IPS DF 6.9 (cell line): ENCODE data around the gene IPO11.

Source experiments
- DNase-seq: peaks from one replicate; pipeline ENCODE4 v3.0.0-alpha.2; 2013; ENCODE audit warnings: low read depth, low spot score
- H3K27ac ChIP-seq: one replicate; pipeline ENCODE4 v1.5.1; 2013; ENCODE audit warnings: low read length, control low read depth
- H3K27me3 ChIP-seq: 2 replicates; pipeline ENCODE4 v1.6.1; 2013; ENCODE audit warnings: mild to moderate bottlenecking, low read length; ENCODE audit not compliant: control insufficient read depth, insufficient read depth
- H3K36me3 ChIP-seq: 2 replicates; pipeline ENCODE4 v1.6.1; 2013; ENCODE audit warnings: low read length; ENCODE audit not compliant: control insufficient read depth, insufficient read depth
- H3K4me1 ChIP-seq: 2 replicates; pipeline ENCODE4 v1.6.1; 2013; ENCODE audit warnings: low read length; ENCODE audit not compliant: control insufficient read depth, insufficient read depth
- H3K4me3 ChIP-seq: 2 replicates; pipeline ENCODE4 v1.5.1; 2013; ENCODE audit warnings: mild to moderate bottlenecking, low read length
- H3K9me3 ChIP-seq: 2 replicates; pipeline ENCODE4 v1.6.1; 2013; ENCODE audit warnings: low read length, inconsistent platforms; ENCODE audit not compliant: control insufficient read depth, insufficient read depth
- WGBS: extraction: QIAGEN DNeasy Blood & Tissue Kit; methylation state at CpG from one replicate; pipeline ENCODE4 v1.1.7; 2013; ENCODE audit warnings: mixed read lengths, missing lambda C conversion rate; ENCODE audit not compliant: insufficient read length, insufficient coverage; 5-methylcytosine and 5-hydroxymethylcytosine counted together

The IPO11 gene

GRCh38 chr5:62412549-62413329 is at the start of gene IPO11:
Gene IPO11, plus strand, starts transcription at chr5:62412763. Its CDS starts 24,517 bp downstream, at chr5:62437280.
- Histone ChIP-seq H3K4me3 (peak within 1 kb of the TSS; percentile 93), H3K27me3 (no peaks in the 10 kb centered on the region), H3K27ac (no peak within 1 kb of the TSS), H3K9me3 (no peaks in the 10 kb centered on the region), H3K36me3 (no peaks in the 10 kb centered on the region), H3K4me1 (no peaks in the 10 kb centered on the region)
- WGBS = no CpG with 5 or more reads among the region's 66 CpGs
- peak; percentile 100 for DNase-seq

DNA sequence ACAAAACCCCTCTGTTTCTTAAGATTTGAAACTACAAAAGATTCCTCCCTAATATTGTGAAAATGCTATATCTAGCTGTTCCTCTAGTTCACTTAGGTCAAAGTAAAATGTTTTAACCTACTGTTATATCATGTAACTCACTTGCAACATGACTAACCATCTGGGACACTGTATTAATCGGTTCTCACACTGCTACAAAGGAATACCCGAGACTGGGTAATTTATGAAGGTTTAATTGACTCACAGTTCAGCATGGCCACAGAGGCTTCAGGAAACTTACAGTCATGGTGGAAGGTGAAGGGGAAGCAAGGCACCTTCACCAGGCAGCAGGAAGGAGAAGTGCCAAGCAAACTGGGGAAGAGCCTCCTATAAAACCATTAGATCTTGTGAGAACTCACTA is 43.5 kb upstream of the IPO11 start:
- peaks cover 3% of the 10 kb centered on the region; the same call in 1 of the 2 replicates for H3K36me3 ChIP-seq
- no peak for DNase-seq
- H3K4me1 ChIP-seq = no peaks in the 10 kb centered on the region
- H3K4me3 ChIP-seq = no peak overlapping the region
- H3K9me3 ChIP-seq = no peaks in the 10 kb centered on the region
- H3K27me3 ChIP-seq = no peaks in the 10 kb centered on the region
- H3K27ac ChIP-seq = no peak overlapping the region
- WGBS = no CpG with 5 or more reads among the region's 2 CpGs

DNA sequence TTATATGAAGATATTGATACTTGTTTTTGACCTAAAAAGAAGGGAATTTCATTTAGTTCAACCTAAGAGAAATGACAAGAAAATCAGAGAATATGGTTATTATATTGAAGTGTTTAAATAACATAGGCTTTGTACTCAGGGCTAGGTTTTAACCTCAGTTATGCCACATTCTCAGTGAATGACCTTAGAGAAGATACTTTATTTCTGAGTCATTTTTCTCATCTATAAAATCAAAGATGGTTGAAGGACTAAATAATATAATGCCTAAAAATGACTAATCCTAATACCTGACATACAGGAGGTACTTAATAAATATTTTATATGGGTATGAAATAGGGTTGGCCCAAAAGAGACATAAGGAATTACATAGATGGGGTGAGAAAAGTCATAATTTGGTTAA is 41.2 kb upstream of the IPO11 start:
- Histone ChIP-seq H3K9me3 (no peaks in the 10 kb centered on the region), H3K4me3 (no peak overlapping the region), H3K27me3 (no peaks in the 10 kb centered on the region), H3K27ac (no peak overlapping the region), H3K36me3 (peaks cover 3% of the 10 kb centered on the region; the same call in 1 of the 2 replicates), H3K4me1 (no peaks in the 10 kb centered on the region)
- no peak for DNase-seq

GRCh38 chr5:62372600-62372999 is 40.0 kb upstream of the IPO11 start:
- H3K4me3 ChIP-seq = no peak overlapping the region
- H3K27ac ChIP-seq = no peak overlapping the region
- H3K36me3 ChIP-seq = peaks cover 3% of the 10 kb centered on the region; the same call in 1 of the 2 replicates
- H3K4me1 ChIP-seq = no peaks in the 10 kb centered on the region
- WGBS = 100% methylated on average over 1 of the region's 3 CpGs
- H3K9me3 ChIP-seq = no peaks in the 10 kb centered on the region
- no peak for DNase-seq
- H3K27me3 ChIP-seq = no peaks in the 10 kb centered on the region

GRCh38 chr5:62373382-62373781 is 39.2 kb upstream of the IPO11 start:
- WGBS = no CpG with 5 or more reads among the region's 3 CpGs
- DNase-seq = no peak
- H3K4me3 ChIP-seq = no peak overlapping the region
- H3K4me1 ChIP-seq = no peaks in the 10 kb centered on the region
- peaks cover 6% of the 10 kb centered on the region; the same call in 1 of the 2 replicates for H3K36me3 ChIP-seq
- no peak overlapping the region for H3K27ac ChIP-seq
- H3K9me3 ChIP-seq = no peaks in the 10 kb centered on the region
- no peaks in the 10 kb centered on the region for H3K27me3 ChIP-seq

DNA sequence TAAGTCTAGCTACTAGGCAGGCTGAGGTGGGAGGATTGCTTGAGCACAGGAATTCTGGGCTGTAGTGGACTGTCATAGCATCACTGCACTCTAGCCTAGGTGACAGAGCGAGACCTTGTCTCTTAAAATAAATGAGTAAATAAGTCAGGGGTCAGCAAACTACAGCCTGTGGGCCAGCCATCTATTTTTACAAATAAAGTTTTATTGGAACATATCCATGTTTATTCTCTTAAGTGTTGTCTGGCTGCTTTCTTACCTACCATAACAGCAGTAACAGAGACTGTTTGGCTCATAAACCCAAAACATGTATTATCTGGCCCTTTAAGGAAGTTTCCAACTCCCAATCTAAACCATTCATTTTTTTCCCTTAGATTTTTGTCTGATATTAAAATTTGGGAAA is 38.5 kb upstream of the IPO11 start:
- no peak for DNase-seq
- H3K36me3 ChIP-seq = peaks cover 5% of the 10 kb centered on the region; the same call in 1 of the 2 replicates
- no CpG with 5 or more reads among the region's 1 CpG for WGBS
- H3K9me3 ChIP-seq = no peaks in the 10 kb centered on the region
- H3K4me3 ChIP-seq = no peak overlapping the region
- H3K4me1 ChIP-seq = no peaks in the 10 kb centered on the region
- no peak overlapping the region for H3K27ac ChIP-seq
- H3K27me3 ChIP-seq = no peaks in the 10 kb centered on the region

DNA sequence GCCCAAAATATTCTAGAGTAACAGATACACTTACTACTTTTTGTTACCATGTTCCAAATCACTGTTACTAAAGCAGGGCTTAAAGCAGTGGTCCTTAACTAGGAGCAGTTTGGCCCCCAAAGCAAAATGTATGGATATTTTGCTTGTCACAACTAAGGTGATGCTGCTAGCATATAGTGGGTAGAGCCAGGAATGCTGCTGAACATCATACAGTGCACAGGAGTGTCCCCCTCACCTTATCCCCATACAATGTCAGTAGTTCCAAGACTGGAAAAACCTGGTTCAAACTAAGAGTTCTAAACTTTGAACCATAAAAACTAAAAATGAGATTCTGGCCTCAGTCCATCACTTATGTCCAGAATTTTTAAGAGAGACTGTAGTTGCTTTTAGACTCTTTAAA is 36.9 kb upstream of the IPO11 start:
- Histone ChIP-seq H3K9me3 (no peaks in the 10 kb centered on the region), H3K4me3 (no peak overlapping the region), H3K27ac (no peak overlapping the region), H3K27me3 (no peaks in the 10 kb centered on the region), H3K4me1 (no peaks in the 10 kb centered on the region), H3K36me3 (peaks cover 7% of the 10 kb centered on the region; the same call in 1 of the 2 replicates)
- DNase-seq = no peak

GRCh38 chr5:62376064-62376463 is 36.5 kb upstream of the IPO11 start:
- DNase-seq = no peak
- H3K36me3 ChIP-seq = peaks cover 7% of the 10 kb centered on the region; the same call in 1 of the 2 replicates
- WGBS = no CpG with 5 or more reads among the region's 3 CpGs

DNA sequence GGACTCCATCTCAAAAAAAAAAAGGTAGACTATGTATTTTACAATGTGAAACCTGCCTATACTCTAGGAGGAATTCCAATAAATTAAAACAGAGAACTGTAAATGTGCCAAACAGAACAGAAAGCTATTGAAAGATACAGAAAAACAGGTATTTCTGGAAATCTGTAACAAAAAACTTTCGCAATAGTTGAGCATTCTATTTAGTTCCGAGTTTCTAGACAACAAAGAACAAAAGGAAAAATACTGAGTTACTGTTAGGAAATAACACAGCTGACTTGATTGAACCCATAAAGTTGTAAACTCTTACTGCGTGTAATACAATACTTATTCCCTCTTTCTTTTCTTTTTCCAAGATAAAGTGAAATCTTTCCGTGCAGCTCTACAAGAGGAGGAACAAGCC is 27.4 kb upstream of the IPO11 start:
- no peak for DNase-seq
- Histone ChIP-seq H3K27ac (no peak overlapping the region), H3K36me3 (peaks cover 8% of the 10 kb centered on the region; the same call in 1 of the 2 replicates), H3K4me1 (no peaks in the 10 kb centered on the region), H3K9me3 (no peaks in the 10 kb centered on the region), H3K27me3 (no peaks in the 10 kb centered on the region), H3K4me3 (no peak overlapping the region)
- no CpG with 5 or more reads among the region's 4 CpGs for WGBS

More at GRCh38 chr5:62376064-62376463, 36.5 kb upstream of the IPO11 start:
- no peaks in the 10 kb centered on the region for H3K27me3 ChIP-seq
- H3K9me3 ChIP-seq = no peaks in the 10 kb centered on the region
- no peaks in the 10 kb centered on the region for H3K4me1 ChIP-seq
- H3K4me3 ChIP-seq = no peak overlapping the region
- H3K27ac ChIP-seq = no peak overlapping the region

- DNase-seq = no peak
- Histone ChIP-seq H3K36me3 (peaks cover 8% of the 10 kb centered on the region; the same call in 1 of the 2 replicates), H3K27ac (no peak overlapping the region), H3K9me3 (no peaks in the 10 kb centered on the region), H3K4me1 (no peaks in the 10 kb centered on the region), H3K27me3 (no peaks in the 10 kb centered on the region), H3K4me3 (no peak overlapping the region)
- WGBS = no CpG with 5 or more reads among the region's 2 CpGs
Observed at GRCh38 chr5:62385816-62386400, 26.7 kb upstream of the IPO11 start.

GRCh38 chr5:62386824-62387223 is 25.7 kb upstream of the IPO11 start:
- DNase-seq = no peak
- H3K36me3 ChIP-seq = peaks cover 8% of the 10 kb centered on the region; the same call in 1 of the 2 replicates

More at GRCh38 chr5:62386824-62387223, 25.7 kb upstream of the IPO11 start:
- Histone ChIP-seq H3K27me3 (no peaks in the 10 kb centered on the region), H3K27ac (no peak overlapping the region), H3K9me3 (no peaks in the 10 kb centered on the region), H3K4me3 (no peak overlapping the region), H3K4me1 (no peaks in the 10 kb centered on the region)
